HG03442 (cell line): ENCODE measurements around the gene BIVM.

Source experiments
- ATAC-seq: cut with Tn5 transposase; IDR thresholded peaks from one replicate; pipeline ENCODE4 v1.9.1; 2021; ENCODE audit warnings: mild to moderate bottlenecking, moderate library complexity; ENCODE audit not compliant: unreplicated experiment

The BIVM gene

DNA sequence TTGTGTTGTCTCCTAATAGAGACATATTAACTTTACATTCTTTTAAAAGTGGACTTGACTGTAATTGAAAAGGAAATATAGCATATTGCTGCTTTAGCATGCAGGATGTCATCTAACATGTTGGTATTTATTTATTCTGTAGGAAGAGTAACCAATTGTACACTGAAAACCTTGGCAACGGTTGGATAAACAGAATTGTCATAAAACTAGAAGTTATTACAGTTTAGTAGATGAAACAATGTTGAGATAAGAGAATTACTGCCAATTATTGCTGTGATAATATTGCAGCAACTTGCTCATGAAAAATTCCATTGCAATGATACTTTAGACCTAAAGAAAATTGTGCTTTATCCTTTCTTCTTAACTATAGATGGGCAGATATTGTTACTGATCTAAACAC lies 39.4 kb downstream of the BIVM start:
- ATAC-seq: no peak

DNA sequence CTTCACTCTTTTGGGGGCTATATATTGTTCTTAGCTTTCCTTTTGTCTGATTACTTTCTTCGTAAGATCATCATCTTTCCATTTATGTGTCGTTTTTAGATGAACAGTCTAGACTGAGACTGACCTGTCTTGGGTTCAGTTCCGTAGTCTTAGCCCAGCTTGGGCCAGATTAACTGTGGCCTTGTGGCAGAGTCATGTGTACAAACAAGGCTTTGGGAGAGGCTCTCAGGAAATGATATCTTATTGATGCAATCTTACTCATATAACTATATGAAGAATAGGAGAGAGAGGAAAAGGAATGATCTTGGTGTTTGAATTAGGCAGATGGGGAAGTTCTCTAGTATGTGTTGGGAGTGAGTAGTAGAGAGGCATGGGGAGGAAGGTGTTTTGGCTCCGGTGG lies 40.1 kb downstream of the BIVM start:
- ATAC-seq: no peak

DNA sequence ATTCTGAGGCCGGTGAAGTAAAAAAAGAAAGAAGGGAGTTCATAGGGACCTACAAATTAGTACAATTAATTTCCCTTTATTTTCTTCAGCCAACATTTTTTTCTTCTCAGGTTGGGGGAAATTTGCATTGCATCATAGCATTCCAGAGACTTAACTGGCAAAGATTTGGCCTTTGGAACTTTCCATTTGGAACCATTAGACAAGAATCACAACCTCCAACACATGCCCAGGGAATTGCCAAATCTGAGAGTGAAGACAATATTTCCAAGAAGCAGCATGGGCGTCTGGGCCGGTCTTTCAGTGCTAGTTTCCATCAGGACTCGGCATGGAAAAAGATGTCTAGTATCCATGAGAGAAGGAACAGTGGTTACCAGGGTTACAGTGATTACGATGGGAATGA lies 40.5 kb downstream of the BIVM start:
- ATAC-seq: no peak

DNA sequence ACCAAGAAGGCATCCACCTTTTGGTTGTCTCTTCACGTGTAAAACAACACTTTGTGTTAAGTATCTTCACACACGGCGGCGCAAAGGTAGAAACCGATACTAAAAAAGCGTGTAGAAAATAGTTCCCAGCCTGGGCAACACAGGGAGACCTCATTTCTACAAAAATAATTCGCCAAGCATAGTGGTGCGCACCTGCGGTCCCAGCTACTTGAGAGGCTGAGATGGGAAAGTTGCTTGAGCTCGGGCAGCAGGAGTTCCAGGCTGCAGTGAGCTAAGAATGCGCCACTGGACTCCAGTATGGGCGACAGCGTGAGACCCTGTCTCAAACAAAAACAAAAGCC lies 46.3 kb downstream of the BIVM start:
- peak; percentile 15 for ATAC-seq

DNA sequence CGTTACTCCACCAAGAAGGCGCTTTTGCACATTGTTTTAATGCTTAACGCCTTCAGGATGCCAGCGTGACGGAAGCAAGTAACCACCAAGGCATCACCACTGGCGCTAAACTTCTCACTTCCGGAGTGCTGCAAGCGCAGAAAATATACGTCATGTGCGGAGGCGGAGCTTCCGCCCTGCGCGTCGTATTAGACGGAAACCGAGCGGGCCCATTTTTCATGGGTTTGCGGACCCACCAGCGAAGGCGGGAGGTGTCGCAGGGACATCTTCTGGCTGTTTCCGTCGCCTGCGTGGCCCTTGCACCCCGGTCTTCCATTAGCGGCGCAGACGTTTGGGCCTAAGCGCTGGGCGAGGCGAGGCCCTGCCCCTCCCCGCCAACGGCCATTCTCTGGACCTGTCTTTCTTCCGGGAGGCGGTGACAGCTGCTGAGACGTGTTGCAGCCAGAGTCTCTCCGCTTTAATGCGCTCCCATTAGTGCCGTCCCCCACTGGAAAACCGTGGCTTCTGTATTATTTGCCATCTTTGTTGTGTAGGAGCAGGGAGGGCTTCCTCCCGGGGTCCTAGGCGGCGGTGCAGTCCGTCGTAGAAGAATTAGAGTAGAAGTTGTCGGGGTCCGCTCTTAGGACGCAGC lies 46.8 kb downstream of the BIVM start, which contains the start of gene ERCC5:
TSS of gene ERCC5 (plus strand) at position 403 of the 631 bp plus-strand sequence. CDS start 235 bp downstream, outside the sequence.
- ATAC-seq: peak; percentile 84

DNA sequence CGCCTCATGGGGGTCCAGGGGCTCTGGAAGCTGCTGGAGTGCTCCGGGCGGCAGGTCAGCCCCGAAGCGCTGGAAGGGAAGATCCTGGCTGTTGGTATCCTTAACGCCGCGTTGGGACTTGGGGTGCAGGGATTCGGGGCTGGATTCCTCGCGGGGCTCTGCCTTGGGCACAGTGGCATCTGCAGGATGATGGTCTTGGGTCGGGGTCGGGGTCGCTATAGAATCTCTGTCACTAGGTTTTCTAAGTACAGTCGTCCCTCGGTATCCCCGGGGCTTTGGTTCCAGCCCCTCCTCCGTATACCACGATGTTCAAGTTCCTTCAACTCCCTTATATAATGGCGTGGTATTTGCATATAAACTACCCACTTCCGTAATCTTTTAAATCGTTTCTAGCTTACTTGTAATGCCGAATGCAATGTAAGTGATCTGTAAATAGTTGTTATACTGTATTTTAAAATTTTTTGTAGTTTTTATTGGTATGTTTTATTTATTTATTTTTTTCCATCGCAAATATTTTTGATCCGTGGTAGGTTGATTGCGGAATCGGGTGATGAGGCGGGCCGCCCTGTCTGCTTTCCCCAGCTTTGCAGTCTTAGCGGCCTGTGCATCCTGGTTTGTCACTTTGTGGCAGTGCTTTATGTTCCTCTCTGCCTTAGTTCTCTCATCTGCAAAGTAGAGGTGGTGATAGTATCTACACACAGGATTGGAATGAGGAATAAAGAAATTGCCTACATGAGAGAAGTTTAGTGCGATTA lies 47.5 kb downstream of the BIVM start:
- ATAC-seq: peak; percentile 30

DNA sequence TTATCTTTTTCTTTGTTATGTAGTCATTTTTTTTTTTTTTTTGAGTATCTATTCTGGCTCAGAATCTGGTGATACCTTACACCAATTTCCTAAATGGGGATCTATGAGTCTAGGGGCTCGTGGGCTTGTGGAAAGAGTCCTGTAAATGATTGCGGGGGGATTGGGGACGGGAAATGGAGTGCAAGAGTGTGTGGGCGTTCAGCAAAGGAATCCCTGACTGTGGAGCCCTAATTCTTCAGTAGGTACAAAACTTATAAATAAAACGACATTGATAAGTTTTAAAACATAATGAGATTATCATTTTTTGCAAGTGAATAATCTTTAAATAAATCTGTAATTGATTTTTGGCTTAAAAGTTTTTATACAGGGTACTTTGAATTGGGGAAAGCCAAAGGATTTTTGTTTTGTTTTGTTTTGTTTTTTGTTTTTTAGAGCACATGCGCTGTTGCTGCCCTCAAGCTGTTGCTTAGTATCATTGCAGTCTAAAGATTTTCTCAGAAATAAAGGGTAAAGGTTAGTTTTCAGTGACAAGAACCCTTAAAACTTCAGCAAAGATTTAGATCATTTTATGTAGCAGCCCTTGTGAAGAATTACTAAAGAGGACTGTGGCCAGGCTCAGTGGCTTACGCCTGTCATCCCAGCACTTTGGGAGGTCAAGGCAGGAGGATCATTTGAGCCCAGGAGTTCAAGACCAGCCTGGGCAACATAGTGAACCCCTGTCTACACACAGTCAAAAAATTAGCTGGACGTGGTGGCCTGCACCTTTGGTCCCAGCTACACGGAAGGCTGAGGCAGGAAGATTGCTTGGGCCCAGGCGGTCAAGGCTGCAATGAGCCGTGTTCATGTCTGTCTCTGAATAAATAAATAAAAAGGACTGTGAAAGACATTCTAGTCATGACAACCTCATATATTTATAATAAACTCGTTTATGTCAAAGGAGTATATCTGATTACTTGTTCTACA lies 48.6 kb downstream of the BIVM start:
- no peak for ATAC-seq

DNA sequence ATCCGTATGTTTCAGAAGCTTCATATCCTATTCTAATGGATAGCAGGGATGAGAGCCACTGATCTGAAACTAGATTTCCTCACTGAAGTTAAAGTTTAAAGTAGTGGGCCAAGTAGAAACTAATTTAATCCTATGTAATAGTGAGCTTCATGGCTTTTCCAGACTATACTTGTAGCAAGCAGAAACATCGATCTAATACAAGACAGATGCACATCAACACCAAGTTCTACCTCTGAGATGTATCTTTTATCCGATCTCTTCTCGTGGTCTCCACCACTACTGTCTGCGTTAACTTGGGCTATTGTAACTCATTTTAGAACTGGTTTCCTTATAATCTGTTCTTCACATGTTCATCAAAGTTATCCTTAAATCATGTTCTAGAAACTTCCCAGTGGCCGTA lies 50.0 kb downstream of the BIVM start:
- ATAC-seq: no peak

DNA sequence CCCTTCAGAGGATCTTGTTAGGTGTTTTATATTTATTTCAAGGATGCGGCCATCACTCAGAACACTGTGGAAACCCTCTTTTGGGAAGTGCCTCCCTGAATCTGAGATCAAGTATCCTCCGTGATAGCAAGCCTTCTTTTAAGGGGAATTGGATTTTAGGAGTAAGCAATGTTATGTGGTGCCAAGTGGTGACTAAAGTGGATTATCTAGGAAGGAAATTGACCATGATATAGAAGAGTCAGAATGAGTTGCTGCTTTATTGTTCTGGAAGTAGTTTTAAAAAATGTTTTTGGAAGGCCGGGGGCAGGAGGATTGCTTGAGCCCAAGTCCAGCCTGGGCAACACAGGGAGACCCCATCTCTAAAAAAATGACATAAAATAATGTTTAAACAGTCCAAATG lies 53.6 kb downstream of the BIVM start:
- ATAC-seq: no peak

DNA sequence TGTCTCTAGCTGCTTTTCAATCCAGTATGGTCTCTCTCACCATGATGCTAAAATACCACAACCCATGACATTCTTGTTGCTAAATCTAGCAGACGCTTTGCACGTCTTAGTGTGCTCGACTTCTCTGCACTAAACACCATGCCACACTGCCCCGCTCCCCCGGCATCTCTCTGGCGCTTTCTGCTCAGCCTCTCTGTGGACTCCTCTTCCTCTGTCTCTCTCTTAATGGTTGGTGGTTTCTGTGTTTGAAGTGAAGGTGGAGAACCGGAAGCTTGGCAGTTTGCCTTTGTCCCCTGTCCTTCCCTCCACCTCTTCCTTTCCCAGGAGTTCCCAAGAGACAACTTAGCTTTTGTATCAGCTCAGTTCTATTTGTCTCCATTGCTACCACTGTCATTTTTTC lies 55.8 kb downstream of the BIVM start:
- ATAC-seq: no peak

DNA sequence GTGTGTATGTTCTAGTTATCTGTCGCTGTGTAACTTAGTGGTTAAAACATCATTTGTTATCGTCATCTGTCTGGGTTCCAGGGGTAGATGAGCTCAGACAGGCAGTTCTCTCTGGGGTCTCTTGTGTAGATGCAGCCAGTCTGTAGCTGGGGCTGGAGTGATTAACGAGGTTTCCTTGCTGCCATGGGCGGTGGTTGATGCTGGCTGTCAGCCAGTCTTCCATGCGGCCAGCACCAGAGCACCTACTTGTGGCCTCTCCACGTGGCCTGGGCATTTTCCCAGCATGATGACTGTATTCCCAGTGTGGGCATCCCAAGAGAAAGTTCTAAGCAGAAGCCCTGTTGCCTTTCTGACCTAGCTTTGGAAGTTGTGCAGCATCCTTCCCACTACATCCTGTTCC lies 57.6 kb downstream of the BIVM start:
- no peak for ATAC-seq

DNA sequence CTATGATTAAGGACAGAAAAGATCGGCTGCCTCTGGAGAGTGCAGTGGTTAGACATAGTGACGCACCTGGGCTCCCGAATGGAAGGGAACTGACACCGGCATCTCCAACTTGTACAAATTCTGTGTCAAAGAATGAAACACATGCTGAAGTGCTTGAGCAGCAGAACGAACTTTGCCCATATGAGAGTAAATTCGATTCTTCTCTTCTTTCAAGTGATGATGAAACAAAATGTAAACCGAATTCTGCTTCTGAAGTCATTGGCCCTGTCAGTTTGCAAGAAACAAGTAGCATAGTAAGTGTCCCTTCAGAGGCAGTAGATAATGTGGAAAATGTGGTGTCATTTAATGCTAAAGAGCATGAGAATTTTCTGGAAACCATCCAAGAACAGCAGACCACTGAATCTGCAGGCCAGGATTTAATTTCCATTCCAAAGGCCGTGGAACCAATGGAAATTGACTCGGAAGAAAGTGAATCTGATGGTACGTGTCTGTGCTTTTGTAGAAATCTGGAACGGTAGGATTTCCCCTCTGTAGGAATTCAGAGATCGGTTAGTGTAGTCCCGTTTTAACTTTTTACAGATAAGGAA lies 63.8 kb downstream of the BIVM start:
- ATAC-seq: no peak

DNA sequence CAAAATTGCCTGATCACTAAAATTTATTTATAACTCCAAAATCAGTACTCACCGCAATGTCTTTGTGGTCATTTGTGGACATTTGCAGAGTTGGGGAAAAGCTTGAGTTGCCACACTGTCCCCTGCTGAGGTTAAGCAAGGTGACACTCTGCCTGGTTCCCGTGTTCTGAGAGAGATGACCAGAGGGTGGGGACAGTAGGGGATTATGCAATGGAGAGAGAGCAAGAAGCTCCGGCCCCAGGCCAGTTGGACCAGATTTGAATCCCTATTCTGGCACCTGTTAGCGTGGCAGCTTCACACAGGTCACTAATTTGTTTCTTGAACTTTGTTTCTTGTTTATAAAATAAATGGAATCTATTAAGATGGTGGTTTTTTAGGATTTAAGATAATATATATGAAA lies 64.7 kb downstream of the BIVM start:
- no peak for ATAC-seq

DNA sequence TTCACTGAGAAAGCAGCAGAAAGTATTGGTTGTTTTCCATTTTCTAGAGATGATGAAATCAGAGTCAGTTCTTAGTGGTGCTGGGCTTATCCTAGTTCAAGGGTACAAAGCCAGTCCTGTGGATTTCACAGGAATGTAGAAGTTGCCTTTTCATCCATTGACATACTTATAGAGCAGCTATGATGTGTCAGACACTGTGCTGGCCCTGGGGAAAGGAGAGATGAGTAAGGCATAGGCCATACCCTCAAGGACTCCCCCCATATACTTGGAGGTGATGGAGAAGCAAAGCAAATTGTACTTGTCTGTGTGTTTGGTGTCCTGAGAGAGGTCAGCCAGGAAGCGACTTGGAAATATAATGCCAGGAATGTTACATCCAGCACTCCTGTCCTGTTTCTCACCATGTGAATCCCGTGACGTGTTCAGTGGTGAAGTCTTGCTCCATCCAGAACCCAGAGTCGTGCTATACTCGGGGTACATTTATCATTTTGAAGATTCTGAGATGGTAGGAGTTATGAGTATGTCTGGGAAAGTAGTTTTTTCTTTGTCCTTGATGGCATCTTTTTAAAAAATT lies 69.5 kb downstream of the BIVM start:
- no peak for ATAC-seq

DNA sequence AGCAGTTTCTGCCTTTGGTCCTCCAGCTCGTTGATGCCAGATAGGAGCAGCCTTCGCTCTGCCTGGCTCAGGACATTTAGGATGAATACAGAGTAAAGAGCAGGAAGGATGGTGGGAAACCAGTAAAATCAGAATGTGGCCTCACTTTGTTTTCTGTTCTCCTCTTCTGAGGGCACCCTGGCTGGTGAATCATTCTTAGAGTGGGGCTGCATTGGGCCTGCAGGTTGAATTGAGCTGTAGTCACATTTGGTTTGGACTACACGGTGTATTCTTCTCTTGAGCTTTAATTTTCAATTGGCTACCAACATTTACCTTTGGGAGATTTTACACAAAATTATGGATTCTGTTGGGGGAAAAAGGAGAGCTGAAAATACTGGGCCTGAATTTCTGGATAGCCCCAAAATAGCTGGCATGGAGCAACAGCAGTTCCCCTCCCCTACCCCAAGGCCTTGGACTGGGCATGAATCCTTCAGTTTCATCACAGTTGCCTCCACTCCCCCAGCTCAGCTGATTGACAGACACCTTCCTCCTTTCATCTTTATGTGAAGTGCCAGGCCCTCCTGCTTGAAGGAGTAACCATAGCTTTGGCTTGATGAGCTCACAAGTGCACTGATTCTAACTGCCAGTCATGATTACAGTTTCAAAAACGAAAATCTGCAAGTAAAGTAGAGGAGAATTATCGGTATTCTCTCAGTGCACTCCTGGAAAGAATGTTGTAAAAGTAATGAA lies 71.2 kb downstream of the BIVM start:
- ATAC-seq: peak; percentile 1

DNA sequence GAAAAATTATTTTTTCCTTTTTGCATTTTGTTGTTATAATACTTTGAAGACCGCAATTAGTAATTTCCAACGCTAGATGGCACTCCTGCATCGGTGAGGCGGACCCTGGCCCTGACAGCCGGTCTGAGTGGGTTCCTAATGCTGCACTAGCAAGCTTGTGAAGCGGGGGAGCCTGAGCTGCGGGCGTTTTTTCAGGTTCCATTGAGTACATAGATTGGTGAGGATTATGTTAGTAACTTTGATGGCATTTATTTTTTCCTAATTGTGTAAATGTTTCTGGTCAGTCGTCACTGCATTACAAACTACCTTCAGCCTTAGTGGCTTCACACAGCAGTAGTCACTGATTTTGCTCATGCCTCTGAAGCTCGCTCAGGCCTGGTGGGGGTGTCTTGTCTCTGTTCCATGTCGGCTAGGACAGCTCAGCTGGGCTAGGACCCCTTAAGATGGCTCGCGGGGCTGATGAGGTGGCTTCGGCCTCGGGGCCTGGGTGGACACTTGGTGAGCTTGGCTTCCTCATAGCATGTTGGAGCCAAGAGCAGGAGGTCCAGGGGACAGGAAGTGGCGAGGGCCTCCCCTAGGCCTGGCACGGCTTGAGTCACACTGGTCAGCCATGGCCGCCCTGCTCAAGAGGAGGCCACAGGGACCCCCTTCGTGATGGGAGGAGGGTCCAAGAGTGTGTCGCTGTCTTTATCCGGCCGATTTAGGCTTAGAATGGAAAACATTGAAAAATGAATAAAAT lies 71.9 kb downstream of the BIVM start:
- ATAC-seq: peak; percentile 54

DNA sequence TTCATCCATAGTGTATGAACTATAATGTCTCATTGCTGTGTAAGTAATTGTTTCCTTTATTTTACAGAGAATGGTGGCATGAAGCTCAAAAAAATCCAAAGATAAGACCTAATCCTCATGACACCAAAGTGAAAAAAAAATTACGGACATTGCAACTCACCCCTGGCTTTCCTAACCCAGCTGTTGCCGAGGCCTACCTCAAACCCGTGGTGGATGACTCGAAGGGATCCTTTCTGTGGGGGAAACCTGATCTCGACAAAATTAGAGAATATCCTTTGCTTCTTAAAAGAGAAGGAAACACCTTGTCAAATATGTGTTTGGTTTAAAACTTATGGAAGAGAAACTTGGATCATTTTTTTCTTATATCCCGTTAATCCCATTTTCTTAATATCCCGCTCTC lies 73.2 kb downstream of the BIVM start:
- no peak for ATAC-seq

DNA sequence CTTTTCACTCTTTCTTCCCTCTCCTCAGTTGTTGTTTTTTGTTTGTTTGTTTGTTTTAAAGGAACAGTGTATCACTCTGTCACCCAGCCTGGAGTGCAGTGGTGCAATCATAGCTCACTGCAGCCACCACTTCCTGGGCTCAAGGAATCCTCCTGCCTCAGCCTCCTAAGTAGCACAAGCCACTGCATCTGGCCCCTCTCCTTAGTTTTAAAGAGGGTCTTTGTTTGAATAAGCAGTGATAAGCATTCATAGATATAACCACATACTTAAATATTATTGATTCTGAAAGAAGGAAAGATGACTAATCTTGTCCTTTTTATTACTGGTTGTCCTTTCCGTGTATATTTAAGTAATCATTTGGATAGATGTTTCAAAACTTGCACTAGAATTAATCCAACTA lies 73.6 kb downstream of the BIVM start:
- no peak for ATAC-seq

DNA sequence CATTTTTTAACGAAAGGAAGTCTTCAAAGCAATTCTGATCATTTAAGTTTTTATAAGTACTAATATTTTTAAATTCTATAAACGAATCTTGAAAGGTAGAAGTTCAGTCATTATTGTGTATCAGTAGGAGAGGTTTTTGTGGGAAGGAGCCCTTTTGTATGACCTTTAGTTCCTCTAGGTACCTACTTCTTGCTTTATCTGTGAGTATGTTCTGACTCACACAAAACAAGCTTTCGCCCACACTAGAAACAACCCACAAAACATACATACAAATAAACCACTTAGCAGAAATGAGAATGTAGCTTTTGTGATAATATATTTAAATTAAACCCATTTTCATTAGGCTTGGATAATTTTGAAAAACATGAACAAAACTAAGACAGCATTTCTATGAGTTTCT lies 74.7 kb downstream of the BIVM start:
- ATAC-seq: peak; percentile 93

DNA sequence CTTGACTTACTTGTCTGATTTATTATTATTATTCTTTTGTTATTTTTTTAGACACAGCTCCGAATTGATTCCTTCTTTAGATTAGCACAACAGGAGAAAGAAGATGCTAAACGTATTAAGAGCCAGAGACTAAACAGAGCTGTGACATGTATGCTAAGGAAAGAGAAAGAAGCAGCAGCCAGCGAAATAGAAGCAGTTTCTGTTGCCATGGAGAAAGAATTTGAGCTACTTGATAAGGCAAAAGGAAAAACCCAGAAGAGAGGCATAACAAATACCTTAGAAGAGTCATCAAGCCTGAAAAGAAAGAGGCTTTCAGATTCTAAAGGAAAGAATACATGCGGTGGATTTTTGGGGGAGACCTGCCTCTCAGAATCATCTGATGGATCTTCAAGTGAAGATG lies 76.3 kb downstream of the BIVM start:
- no peak for ATAC-seq
